CD4-positive, alpha-beta T cell treated with Interleukin-17A for 4 hours (primary cell): ENCODE measurements around the gene PCGF1.
A peak's percentile ranks its signal among the peaks of the same experiment; 100 is the strongest.

ENCODE experiments used
- DNase-seq: peaks from one replicate; pipeline ENCODE4 v3.0.0-alpha.2; 2020; ENCODE audit warnings: mixed read lengths

Gene PCGF1

DNA sequence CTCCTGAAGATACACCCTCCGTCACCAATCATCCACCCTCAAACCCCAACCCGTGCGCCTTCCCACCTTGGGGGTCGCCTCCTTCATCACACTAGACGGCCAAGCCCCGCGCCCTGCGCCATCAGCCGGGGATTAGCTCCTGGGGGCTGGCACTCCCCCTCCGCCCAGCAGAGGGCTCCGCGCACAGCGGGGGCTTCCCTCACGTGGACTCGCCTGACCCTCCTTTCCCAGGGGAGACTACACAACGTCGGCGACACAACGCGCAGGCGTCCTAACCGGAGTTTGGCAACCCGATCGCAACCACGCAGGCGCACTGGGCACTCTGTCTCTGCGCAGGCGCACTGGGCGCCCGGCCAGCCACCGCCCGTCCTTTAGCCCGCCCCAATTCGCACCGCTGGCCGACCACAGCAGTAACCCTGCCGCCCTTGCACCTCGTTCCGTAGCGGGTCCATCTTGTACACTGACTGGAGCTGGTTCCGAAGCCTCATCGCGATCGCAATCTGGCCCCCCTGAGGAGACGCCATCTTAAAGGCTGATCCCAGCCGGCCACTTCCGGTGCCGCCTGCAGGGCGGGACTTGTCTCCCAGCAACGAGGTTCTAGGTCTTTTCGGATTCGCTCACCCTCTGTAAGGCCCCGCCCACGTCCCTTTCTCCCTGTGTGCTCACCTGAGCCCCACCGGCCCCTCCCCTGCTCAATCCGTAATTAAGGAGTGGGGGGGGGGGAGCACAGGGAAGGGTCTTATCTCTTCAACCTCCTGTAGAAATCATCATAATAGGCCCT is at the start of gene PCGF1:
TSS of gene PCGF1 (minus strand) at position 551 of the 781 bp plus-strand sequence. CDS start at position 524, 27 bp downstream.
- DNase-seq, result peak; percentile 100

DNA sequence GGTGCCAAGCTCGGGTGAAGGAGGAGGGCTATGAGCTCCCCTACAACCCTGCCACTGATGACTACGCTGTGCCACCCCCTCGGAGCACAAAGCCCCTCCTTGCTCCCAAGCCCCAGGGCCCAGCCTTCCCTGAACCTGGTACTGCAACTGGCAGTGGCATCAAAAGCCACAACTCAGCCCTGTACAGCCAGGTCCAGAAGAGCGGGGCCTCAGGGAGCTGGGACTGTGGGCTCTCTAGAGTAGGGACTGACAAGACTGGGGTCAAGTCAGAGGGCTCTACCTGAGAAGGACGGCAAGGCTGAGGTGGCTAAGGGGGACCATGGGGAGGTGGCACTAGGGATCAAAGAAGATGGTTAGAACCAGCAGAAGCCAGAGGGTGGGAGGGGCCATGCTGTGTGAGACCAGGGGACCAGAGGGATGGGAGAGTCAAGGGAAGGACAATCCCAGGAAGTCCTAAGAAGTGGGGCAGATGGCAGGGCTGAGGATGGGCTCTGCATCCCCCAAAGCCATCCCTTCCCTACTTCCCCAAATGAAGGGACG is 49.4 kb upstream of the PCGF1 start:
- no peak for DNase-seq

DNA sequence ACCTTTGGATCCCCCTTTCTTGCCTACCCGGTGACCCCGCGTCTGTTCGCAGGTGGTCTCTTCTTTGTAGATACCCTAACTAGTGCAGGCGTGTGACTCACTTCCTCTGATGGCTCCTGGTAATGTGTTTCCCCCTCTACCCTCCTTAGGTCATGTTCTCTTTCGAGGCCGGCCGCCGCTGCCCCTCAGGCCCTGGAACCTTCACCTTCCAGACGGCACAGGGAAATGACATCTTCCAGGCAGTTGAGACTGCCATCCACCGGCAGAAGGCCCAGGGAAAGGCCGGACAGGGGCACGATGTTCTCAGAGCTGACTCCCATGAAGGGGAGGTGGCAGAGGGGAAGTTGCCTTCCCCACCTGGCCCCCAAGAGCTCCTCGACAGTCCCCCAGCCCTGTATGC is 48.7 kb upstream of the PCGF1 start:
- DNase-seq, result no peak

DNA sequence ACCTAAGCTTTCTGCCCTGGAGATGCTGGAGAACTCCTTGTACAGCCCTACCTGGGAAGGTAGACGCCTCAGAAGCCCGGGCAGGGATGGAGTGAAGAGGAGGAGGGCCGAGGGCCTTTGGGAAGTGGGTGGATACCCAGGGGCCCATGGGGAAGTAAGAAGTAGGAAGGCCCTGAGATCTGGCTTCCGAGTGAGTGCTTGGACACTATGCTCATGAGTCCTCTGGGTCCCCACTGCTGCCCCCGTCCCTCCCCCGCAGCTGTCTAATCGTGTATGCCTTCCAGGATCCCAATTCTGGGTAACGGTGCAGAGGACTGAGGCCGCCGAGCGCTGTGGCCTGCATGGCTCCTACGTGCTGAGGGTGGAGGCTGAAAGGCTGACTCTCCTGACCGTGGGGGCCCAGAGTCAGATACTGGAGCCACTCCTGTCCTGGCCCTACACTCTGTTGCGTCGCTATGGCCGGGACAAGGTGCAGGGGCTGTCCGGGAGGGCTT is 48.2 kb upstream of the PCGF1 start:
- no peak for DNase-seq

DNA sequence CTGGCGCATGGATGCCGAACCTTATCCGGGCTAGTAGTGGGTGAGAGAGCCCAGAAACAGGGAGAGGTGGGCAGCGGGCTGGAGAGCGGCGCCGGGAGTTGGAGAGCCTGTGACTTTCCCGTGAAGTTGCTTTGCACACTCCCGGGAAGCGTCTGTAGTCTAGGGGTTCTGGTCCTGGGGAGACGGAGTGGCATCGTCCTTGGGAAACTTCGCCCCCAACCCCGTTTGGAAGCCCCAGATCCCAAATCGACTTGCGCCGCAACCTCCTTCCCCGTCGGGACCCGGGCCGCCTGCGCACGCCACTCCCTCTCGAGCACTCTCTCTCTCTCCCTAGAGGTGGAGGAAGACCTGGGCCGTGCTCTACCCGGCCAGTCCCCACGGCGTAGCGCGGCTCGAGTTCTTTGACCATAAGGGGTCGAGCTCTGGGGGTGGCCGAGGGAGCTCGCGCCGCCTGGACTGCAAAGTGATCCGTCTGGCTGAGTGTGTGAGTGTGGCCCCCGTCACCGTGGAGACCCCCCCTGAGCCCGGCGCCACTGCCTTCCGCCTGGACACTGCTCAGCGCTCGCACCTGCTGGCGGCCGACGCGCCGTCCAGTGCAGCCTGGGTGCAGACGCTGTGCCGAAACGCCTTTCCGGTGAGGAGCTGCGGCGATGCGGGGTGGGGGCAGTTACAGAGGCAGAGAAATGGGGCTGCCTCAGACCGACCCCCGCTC is 47.5 kb upstream of the PCGF1 start:
- peak; percentile 62 for DNase-seq

DNA sequence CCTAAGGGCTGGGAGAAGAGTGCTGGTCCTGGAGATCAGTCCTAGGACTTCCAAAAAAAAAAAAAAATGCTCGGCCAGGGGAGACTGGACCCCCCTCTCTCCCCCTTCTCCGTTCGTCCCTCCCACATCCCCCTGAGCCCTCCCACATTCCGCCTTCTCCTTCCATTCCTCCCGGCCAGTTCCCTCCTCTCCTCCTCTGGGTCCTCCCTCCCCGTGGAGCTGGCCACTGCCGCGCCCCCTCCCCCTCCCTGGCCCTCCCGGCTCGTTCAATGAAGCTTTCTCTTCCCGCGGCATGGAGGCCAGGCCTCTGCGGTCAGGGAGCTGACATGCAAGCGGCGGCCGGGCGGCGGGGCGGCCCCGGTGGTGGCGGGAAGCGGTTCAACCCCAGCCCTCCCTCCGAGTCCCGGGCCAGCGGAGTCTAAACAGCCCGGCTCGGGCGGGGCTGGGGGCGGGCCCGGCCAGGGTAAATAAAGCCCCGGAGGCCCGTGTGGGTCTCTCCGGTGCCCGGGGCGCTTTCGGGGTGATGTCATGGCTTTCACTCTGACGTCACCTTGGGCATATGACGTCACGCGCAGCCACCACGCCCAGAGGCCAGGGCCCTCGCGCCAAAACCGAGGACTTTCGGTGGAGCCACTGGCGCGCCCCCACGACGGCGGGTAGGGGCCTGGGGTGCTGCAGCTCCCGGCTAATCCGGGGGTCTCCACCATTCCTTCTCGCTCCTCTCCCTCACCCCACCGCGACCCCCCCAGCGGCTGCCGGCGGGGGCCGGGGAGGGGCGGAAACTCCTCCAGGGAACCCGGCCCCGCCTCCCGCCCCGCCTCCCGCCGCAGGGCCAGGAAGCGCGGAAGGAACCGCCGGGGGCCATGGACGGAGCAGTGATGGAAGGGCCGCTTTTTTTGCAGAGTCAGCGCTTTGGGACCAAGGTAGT is 46.7 kb upstream of the PCGF1 start, which contains the start of the genes DOK1 and LOXL3:
TSS of gene DOK1 (plus strand) at position 829 of the 928 bp plus-strand sequence. CDS start at position 864, 35 bp downstream.
TSS of gene LOXL3 (minus strand) at position 51 of the 928 bp plus-strand sequence. CDS start 1,308 bp downstream, outside the sequence.
- DNase-seq, result peak; percentile 92

DNA sequence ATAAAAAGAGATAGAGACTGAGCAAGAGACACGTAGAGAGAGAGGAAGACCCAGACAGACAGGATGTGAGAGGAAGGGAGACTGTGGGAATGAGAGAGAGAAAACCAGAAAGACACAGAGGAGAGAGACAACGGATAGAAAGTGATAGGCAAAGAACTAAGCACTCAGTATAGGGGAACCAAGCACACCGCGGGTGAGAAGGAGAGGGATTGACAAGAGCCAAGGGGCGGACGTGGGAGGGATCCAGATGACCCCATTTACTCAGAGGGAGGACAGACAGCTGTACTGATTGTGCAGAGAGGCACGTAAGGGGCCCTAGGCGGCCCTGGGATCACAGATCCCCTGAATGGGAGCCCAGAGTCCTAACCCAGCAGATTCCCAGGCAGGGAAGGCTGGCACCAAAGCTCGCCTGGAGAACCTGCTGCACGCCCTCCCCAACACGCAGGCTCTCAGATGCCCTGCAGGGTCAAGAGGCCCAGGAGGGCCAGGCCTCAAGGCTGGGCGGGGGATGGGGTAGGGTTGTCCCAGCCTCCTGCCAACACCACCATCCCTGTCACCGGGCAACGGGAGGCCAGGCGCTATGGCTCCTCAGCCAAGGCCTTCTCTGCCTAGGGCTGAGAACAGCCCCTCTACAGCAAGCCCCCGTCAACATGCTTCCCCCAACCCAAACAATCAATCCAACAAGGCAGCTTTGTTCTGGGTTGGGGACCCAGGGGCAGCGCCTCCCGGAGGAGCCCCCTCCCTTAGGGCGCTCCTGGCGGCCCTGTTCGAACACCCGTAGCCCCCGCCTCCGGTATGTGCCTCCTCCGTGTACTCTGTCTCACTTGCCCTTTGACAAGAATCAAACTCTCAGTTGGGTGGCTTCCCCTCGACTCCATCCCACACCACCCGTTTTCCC is 45.7 kb upstream of the PCGF1 start:
- DNase-seq, result no peak

DNA sequence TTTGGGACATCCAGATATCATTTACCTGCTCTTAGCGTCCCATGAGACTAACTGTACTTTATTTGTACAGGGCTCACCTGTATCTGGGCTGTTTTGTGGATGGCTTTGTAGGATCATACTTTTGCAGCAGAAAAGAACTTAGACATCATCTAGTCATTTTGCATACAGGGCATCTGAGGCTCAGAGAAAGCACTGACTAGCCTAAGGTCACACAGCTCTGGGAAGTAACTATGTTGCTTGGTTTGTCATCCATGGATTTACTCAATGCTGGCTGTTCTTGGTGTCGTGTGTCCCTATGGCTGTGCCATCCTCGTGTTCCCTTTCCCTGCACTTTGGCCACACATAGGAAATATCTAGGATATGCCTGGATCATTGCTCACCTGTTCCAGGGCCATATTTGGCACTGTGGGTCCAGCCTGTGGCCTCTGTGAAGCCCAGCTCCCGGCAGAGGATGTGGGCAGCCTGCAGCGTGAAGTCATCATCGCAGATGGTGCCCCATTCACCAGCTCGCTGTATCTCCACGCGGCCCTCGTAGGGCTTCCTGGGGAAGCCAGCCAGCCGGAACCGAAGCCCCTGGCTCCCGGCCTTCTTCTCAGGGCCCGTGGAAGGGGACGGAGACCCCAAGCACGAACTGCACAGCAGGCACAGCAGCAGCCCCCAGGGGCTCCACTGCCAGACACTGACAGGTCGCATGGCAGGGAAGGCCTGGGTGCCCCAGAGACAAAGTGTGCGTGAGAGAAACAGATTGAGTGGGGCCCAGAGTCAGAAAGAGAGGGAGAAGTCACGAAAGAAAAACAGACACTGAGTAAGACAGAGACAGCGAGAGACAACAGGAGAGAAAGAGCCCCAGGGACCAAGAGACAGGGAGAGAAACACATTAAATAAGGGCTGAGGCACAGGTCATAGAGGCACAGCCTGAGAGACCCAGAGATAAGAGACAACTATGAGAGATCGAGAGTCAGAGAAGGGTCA is 44.7 kb upstream of the PCGF1 start:
- DNase-seq, result no peak

DNA sequence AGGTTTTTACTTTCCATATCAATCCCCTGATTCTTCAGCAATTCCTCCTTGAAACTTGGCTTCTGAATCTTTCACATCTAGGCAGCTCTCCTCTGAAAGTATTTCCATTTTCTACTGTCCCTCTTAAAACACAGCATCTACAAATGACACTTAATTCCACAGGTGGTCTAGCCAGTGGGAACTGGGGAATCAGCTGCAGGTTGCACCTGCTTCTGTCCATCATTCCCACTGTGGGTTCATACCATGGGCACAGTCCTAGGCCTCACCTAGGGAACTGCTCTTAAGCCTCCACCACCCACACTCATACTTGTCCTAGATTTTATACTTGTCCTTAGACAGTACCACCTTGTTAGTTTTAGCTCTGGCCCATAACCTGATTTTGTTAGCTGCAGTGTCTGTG is 44.0 kb upstream of the PCGF1 start:
- no peak for DNase-seq

DNA sequence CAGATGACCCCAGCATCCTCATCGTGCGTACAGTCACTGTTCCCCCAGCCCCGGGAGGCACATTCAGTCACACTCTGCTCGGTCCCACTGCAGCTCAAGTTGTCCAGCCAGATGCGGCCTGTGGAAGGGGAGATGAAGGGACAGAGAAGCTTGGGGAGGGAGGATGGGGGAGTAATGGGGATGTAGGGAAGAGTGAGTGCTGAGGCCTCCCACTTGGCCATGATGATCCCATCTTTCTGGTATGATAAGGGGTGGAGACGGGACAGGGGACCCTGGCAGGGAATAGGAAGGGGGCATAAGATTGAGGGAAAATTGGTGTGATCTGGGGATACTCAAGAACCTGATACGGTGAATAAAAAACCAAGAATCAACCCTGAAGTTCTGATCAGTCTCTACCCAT is 42.7 kb upstream of the PCGF1 start:
- no peak for DNase-seq

DNA sequence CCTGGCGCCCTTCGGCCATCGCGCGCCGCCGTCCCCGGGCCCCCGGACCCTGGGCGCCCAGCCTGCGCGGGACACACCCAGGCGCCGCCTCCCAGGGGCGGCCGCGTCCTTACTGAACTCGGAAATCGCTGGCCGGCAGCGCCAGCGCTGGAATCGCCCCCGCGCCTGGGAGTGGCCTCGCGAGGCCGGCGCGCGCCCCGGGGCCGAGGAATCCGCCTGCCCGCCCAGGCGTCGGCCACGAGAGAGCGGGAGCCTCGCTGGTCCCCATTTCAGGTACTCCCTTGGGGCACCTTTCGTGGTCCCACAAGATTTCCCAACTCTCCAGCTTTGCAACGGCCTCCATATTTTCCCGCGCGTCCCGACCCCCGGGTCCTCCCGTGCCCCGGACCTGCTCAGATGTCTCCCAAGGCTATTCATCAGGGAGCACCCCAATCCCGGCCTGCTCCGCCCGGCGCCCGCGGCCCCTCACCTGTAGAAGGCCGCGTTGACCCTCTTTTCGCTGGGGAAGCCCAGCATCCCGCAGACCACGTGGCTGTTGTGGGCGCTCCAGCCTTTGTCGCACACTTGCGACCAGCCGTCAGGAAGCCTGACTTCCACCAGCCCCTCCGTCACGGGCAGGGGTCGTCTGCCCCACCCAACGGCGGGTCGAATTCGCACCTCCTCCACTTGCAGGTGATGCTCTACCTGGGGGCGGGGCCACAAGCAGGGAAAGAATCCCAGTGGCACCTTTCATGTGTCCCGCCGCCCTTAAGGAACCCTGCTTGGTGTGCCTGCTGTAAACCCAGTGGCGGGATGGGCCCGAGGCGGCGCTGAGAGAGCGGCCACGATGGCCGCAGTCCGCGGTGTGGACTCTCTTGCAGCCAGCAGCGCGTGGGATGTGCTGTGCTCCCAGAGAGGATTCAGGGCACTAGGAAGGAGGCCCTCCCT is 41.7 kb upstream of the PCGF1 start:
- DNase-seq, result no peak

DNA sequence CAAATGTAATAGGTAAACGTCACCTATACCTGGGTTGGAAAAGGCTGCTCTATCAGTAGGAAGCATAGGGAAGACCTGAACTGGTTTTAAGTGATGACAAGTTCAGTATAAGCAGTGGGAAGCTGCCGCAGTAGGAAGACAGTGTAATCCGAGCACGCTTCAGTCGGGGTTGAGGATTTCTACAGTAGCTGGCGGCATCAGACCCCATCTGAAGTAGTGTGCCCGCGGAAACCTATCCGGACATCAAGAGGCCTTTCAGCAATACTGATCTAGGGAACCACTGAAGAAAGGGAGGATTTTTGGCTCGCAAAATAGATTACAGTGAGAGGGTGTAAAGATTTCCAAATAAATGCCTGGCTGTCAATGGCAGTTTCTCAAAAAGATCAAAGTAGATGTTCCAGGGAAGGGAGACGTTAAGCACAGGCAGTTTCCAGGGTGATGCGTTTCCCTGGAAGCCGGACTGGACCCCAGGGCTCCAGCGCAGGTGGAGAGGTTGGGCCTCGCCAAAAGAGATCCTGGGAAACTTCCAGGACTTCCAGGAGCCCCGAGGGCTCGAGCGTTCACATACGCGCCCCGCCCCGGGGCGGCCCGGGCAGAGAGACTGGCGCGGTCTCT is 40.9 kb upstream of the PCGF1 start:
- no peak for DNase-seq

DNA sequence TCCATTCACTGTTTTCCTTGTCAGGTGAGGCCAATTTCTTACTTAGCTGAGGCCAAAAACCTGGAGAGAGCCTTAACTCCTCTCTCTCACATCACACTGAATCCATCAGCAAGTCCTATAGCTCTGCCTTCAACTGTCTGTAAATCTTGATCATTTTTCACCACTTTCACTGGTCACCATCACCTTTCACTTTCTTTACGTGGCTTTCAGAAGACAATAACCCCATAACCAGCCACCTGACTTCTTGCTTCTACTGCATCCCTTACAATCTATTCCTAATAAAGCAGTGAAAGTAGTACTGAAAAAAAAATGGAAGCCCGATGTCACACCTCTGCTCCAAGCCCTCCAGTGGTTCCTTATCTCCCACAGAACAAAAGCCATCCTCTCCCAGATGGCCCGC is 38.5 kb upstream of the PCGF1 start:
- DNase-seq, result no peak

DNA sequence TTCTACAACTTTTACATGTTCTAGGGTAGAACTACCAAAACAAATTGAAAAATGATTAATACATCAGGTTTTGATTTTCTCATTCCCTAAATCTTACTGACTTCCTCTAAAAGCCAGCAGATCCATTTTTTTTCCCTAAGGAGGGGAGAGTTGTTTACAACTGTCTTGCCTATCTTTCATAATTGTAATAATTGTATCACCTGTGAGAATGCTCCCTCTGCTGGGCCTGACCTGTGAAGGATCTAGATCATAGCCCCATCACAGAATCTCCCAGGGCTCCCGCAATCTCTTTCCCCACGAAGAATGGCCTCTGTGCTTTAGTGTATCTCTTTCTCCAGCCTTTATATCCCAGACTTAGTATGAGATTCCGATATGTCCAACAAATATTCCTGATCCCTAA is 37.1 kb upstream of the PCGF1 start:
- DNase-seq, result peak; percentile 36

DNA sequence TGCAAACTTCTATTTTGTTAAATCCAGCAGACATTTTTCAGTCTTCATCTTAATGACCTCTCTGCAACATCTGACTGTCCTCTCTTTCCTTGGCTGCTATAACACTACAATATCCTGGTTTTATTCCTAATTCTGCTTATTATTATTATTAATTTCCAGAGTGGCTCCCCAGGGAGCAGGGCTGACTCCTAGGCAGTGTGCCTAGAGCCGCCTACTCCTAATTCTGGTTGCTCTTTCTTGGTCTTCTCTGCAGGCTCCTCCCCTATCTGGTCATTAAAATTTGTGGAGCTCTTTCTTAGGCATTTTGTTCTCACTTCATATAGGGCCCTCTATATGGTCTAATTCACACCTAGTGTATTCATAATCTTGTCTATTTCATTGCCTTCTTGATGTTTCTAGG is 35.5 kb upstream of the PCGF1 start:
- DNase-seq, result no peak

DNA sequence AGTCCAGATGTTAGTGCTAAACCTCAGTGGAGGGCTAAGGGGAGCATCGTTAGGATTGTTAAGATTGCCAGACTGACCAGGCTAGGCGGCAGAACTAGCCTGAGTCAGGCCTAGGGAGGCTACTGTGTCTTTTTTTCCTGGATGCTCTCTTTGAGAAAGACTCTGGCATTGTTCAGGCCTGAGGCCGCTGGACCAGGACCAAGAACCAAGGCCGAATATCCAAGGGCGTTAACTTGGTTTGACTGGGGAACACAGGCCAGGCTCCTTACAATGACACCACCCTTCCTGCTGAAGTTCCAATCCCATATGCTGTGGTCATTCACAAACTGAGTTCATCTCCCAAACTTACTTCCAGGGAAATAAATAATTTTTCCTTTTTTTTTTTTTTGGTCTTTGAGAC is 32.8 kb upstream of the PCGF1 start:
- DNase-seq, result no peak

DNA sequence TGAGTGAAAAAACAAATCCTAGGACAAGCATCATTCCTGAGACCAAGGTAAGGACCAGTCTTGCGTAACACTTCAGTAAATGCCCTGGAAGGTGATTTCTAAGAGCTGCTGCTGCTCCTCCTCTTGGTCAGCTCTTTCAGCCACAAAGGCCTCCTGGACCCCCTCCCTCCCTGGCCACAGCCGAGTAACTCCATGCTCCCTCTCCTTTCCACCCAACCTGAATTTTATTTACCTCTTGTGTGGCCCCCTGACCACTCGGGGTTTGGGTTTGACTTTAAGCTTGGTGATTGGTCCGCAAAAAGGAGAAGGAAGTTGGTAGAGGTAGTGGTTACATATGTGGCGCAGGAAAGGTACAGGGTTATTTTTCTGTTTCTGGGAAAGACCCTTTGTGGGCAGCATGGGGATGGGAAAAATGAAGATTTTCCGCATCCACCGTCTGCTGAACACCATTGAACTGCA is 31.4 kb upstream of the PCGF1 start:
- DNase-seq, result no peak

DNA sequence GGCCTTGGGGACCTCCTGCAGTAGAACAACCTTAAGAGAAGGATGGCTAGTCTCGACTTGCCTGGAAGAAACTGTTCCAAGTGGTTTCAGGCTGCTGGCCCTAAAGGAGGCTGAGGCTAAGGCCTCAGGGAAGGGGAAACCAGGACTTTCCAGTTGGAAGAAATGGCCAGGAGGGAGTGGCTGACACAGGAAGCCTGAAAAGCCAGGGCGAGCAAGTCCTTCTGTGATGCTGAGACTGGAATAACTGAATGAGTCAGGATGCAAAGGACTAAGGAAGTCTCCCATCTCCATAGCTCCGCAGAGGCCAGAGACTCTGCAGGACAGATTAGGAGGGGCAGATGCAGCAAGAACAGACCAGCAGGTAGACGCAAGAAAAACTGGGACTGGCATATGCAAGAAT is 29.6 kb upstream of the PCGF1 start:
- DNase-seq, result no peak
